DOHH2 (cell line): ENCODE results near the gene RXFP4.

ENCODE experiments used
- H3F3A ChIP-seq: fragments of 200-600 bp; sonication (generic), shearing (Covaris generic); 2 replicates; pipeline ENCODE4 v1.6.0; 2016; ENCODE audit warnings: antibody characterized with exemption, mild to moderate bottlenecking; ENCODE audit not compliant: control insufficient read depth, insufficient read depth
- H3K27ac ChIP-seq: fragments of 200-600 bp; sonication (generic); 2 replicates; pipeline ENCODE4 v1.5.1; 2014; ENCODE audit warnings: low read depth, mild to moderate bottlenecking, low read length, moderate library complexity
- H3K27me3 ChIP-seq: fragments of 200-600 bp; sonication (generic); 2 replicates; pipeline ENCODE4 v1.6.1; 2014; ENCODE audit warnings: mild to moderate bottlenecking, low read length, mixed read lengths; ENCODE audit not compliant: control insufficient read depth
- H3K36me3 ChIP-seq: fragments of 200-600 bp; sonication (generic); 2 replicates; pipeline ENCODE4 v1.6.1; 2014; ENCODE audit warnings: mild to moderate bottlenecking, low read length, moderate library complexity, mixed read lengths; ENCODE audit not compliant: control insufficient read depth
- H3K4me1 ChIP-seq: fragments of 200-600 bp; sonication (generic); 2 replicates; pipeline ENCODE4 v1.6.1; 2014; ENCODE audit warnings: mild to moderate bottlenecking, low read length, mixed read lengths; ENCODE audit not compliant: control insufficient read depth
- H3K4me2 ChIP-seq: fragments of 200-600 bp; sonication (generic); 2 replicates; pipeline ENCODE4 v1.6.0; 2014; ENCODE audit warnings: mild to moderate bottlenecking, low read length, moderate library complexity
- H3K4me3 ChIP-seq: fragments of 200-600 bp; sonication (generic); 2 replicates; pipeline ENCODE4 v1.5.1; 2014; ENCODE audit warnings: mild to moderate bottlenecking, low read length, mixed read lengths
- H3K79me2 ChIP-seq: fragments of 200-600 bp; sonication (generic); 2 replicates; pipeline ENCODE4 v1.6.1; 2014; ENCODE audit warnings: mild to moderate bottlenecking, low read length, mixed read lengths; ENCODE audit not compliant: control insufficient read depth
- H3K9me2 ChIP-seq: fragments of 200-600 bp; sonication (generic); replicated peaks from 2 replicates; pipeline ENCODE4 v1.6.1; 2014; ENCODE audit warnings: mild to moderate bottlenecking, low read length, mixed read lengths; ENCODE audit not compliant: control insufficient read depth
- H3K9me3 ChIP-seq: fragments of 200-600 bp; sonication (generic); 2 replicates; pipeline ENCODE4 v1.6.1; 2014; ENCODE audit warnings: antibody characterized with exemption, low read length, mixed read lengths; ENCODE audit not compliant: control insufficient read depth, insufficient read depth
- H4K20me1 ChIP-seq: fragments of 200-600 bp; sonication (generic); 2 replicates; pipeline ENCODE4 v1.6.0; 2014; ENCODE audit warnings: low read depth, mild to moderate bottlenecking, antibody characterized with exemption, low read length, moderate library complexity; ENCODE audit not compliant: control insufficient read depth, insufficient read depth
- EZH2phosphoT487 ChIP-seq: fragments of 200-600 bp; sonication (generic); IDR thresholded peaks from 2 replicates; pipeline ENCODE4 v1.6.1; 2017; ENCODE audit warnings: borderline replicate concordance, mild to moderate bottlenecking, antibody characterized with exemption, low read length, moderate library complexity, mixed read lengths
- TF ChIP-seq, protein P1 (sequence below): fragments of 200-600 bp; sonication (generic); IDR thresholded peaks from one replicate; pipeline ENCODE4 v1.5.1; 2014; ENCODE audit warnings: antibody characterized with exemption, mild to moderate bottlenecking, low read depth, low read length; ENCODE audit not compliant: poor library complexity, severe bottlenecking

Gene RXFP4

DNA sequence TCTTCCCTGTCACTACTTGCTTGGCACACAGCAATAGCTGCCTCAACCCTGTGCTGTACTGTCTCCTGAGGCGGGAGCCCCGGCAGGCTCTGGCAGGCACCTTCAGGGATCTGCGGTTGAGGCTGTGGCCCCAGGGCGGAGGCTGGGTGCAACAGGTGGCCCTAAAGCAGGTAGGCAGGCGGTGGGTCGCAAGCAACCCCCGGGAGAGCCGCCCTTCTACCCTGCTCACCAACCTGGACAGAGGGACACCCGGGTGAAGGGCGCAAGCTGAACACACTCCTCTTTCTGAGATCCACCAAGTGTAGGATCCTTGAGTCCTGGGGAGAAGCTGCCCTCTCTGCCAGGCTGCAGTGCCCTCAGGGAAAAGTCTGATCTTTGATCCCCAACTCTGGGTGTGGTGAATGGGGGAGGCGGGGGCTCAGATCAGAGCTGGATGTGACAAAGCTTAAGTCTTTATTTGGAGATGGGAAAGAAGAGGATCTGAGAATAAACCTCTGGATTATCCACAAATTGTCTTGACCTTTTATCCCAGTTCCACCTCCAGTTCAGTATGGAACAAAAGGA is 1.2 kb downstream of the RXFP4 start:
- no peaks in the 10 kb centered on the region for H3K27me3 ChIP-seq
- H3K27ac ChIP-seq, result no peak overlapping the region
- peaks cover 3% of the 10 kb centered on the region; the same call in 1 of the 2 replicates for H3F3A ChIP-seq
- peaks cover 74% of the 10 kb centered on the region for H3K4me1 ChIP-seq
- TF ChIP-seq, protein P1, sequence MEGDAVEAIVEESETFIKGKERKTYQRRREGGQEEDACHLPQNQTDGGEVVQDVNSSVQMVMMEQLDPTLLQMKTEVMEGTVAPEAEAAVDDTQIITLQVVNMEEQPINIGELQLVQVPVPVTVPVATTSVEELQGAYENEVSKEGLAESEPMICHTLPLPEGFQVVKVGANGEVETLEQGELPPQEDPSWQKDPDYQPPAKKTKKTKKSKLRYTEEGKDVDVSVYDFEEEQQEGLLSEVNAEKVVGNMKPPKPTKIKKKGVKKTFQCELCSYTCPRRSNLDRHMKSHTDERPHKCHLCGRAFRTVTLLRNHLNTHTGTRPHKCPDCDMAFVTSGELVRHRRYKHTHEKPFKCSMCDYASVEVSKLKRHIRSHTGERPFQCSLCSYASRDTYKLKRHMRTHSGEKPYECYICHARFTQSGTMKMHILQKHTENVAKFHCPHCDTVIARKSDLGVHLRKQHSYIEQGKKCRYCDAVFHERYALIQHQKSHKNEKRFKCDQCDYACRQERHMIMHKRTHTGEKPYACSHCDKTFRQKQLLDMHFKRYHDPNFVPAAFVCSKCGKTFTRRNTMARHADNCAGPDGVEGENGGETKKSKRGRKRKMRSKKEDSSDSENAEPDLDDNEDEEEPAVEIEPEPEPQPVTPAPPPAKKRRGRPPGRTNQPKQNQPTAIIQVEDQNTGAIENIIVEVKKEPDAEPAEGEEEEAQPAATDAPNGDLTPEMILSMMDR, result no peak
- TF ChIP-seq EZH2phosphoT487, result no peak
- H3K79me2 ChIP-seq, result no peaks in the 10 kb centered on the region
- H3K4me2 ChIP-seq, result no peak overlapping the region
- no peak overlapping the region for H3K4me3 ChIP-seq
- H3K9me2 ChIP-seq, result no peaks in the 10 kb centered on the region
- H3K9me3 ChIP-seq, result no peaks in the 10 kb centered on the region
- H3K36me3 ChIP-seq, result peaks cover 25% of the 10 kb centered on the region
- no peaks in the 10 kb centered on the region for H4K20me1 ChIP-seq

DNA sequence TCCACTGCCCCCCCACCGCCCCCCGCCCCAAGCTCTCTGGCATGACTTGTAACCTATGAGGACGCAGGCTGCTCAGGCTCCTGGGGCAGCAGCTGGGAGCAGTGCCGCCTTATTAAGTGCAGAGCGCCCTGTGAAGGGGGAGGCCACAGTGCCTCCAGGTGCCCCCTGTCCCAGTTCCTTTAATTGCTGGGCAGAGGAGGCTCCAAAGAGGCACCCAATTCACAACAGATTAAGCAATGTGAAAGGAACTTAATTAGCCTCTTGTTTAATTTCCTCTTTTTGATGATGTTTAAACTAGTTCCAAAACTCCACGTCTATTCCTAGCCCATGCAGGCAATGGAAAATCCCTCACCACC is 3.0 kb downstream of the RXFP4 start:
- Histone ChIP-seq H3K9me2 (no peaks in the 10 kb centered on the region), H3K27ac (peak overlapping the region; percentile 32; the same call in 1 of the 2 replicates), H3K4me1 (peaks cover 72% of the 10 kb centered on the region), H3F3A (0 out of 2 replicates have a peak, but pooled peaks cover 3% of the 10 kb centered on the region), H3K27me3 (no peaks in the 10 kb centered on the region), H4K20me1 (no peaks in the 10 kb centered on the region), H3K4me2 (no peak overlapping the region), H3K4me3 (no peak overlapping the region), H3K79me2 (no peaks in the 10 kb centered on the region), H3K9me3 (no peaks in the 10 kb centered on the region), H3K36me3 (peaks cover 36% of the 10 kb centered on the region)
- TF ChIP-seq, protein P1, result no peak
- TF ChIP-seq EZH2phosphoT487, result no peak

DNA sequence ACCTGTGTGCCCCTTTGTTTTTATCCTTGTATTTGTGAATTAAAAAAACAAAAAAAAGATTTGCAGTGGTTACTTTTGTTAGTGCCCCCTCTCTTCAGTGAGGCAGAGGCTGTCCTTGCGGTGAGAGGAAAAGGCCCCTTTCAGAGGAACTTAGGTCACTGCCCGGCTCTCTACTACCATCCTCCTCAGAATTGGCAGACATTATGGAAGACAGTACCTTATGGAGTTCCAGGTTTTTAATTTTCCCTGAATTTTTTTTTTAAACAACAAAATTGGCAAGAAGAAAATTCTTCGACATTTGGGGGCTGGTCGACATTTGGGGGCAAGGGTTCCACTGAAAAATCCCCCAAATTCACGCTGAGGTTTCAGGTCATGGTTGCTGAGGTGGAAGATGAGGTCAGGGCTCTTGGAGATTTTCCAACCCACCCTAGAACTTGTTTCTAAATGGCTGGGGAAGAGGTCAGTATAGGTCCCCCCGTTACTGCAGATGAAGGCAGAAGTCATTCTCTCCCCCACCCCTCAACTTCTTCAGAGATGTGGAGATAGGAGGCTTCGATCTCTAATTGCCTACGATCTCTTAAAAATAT is 5.3 kb downstream of the RXFP4 start:
- H3K9me2 ChIP-seq, result no peaks in the 10 kb centered on the region
- peaks cover 50% of the 10 kb centered on the region for H3K4me1 ChIP-seq
- H3K27me3 ChIP-seq, result no peaks in the 10 kb centered on the region
- no peaks in the 10 kb centered on the region for H3K79me2 ChIP-seq
- TF ChIP-seq EZH2phosphoT487, result no peak
- TF ChIP-seq, protein P1, result no peak
- no peaks in the 10 kb centered on the region for H4K20me1 ChIP-seq
- H3K36me3 ChIP-seq, result peaks cover 56% of the 10 kb centered on the region
- H3F3A ChIP-seq, result no peaks in the 10 kb centered on the region
- no peaks in the 10 kb centered on the region for H3K9me3 ChIP-seq
- peak overlapping the region; percentile 36 for H3K4me3 ChIP-seq
- peak overlapping the region; percentile 53 for H3K4me2 ChIP-seq
- peak overlapping the region; percentile 43 for H3K27ac ChIP-seq
